Measurements from ENCODE around the gene MAP3K20. TPM values are rescaled to one million over a fixed set of nuclear protein-coding genes. Genes with fewer than 3 reads are reported as not detected.

Gene MAP3K20
- total and polyA plus RNA-seq, 4 donors: 25.6 to 109 (median 56.5) TPM

DNA sequence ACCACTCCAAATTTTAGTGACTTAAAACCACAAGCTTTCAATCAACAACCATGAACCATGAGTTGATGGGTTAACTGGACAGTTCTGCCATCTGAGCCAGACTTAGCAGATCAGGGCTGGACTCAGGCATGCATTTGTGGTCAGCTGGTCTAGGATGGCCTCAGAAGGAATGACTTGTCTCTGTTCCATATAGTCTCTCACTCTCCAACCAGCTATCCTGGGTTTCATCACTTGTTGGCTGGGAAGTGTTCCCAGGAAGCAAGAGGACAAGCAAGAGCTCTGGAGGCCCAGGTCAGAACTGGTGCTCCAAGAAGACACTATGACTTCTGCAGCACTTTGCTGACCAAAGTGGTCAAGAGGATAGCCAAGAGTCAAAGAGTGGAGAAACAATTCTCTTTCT lies 17.5 kb upstream of the MAP3K20 start:
- H3K9me3 ChIP-seq (ENCODE audit: control insufficient read depth, low read length): no peaks in the 10 kb centered on the region
- no peaks in the 10 kb centered on the region for H3K4me1 ChIP-seq (ENCODE audit: control insufficient read depth in 1 of 2, insufficient read depth in 2 of 2, low read length in 2 of 2)
- no peak overlapping the region for H3K4me3 ChIP-seq (ENCODE audit: low read length in 2 of 2)
- no peaks in the 10 kb centered on the region for H3K27me3 ChIP-seq (ENCODE audit: control insufficient read depth in 1 of 2, insufficient read depth in 2 of 2, low read length in 1 of 2)
- no peak for ATAC-seq (ENCODE audit: low FRiP score)
- intact Hi-C loops (cut with DNase I): no loop called here
- H3K27ac ChIP-seq (ENCODE audit: low read depth in 1 of 2, low read length in 2 of 2): no peak overlapping the region
- H3K36me3 ChIP-seq (ENCODE audit: control insufficient read depth in 1 of 2, insufficient read depth in 2 of 2, low read length in 1 of 2): no peaks in the 10 kb centered on the region
- no peak for DNase-seq

GRCh38 chr2:173058673-173059072 lies 17.0 kb upstream of the MAP3K20 start:
- Histone ChIP-seq H3K27me3 (ENCODE audit: control insufficient read depth in 1 of 2, insufficient read depth in 2 of 2, low read length in 1 of 2) (no peaks in the 10 kb centered on the region), H3K4me3 (ENCODE audit: low read length in 2 of 2) (no peak overlapping the region), H3K36me3 (ENCODE audit: control insufficient read depth in 1 of 2, insufficient read depth in 2 of 2, low read length in 1 of 2) (no peaks in the 10 kb centered on the region), H3K27ac (ENCODE audit: low read depth in 1 of 2, low read length in 2 of 2) (no peak overlapping the region), H3K9me3 (ENCODE audit: control insufficient read depth, low read length) (no peaks in the 10 kb centered on the region), H3K4me1 (ENCODE audit: control insufficient read depth in 1 of 2, insufficient read depth in 2 of 2, low read length in 2 of 2) (no peaks in the 10 kb centered on the region)
- ATAC-seq (ENCODE audit: low FRiP score) (no peak), DNase-seq (no peak)
- 94 to 95% methylated on average over 2 of the region's 2 CpGs for WGBS, 2 donors
- intact Hi-C loops (cut with DNase I): no loop called here

DNA sequence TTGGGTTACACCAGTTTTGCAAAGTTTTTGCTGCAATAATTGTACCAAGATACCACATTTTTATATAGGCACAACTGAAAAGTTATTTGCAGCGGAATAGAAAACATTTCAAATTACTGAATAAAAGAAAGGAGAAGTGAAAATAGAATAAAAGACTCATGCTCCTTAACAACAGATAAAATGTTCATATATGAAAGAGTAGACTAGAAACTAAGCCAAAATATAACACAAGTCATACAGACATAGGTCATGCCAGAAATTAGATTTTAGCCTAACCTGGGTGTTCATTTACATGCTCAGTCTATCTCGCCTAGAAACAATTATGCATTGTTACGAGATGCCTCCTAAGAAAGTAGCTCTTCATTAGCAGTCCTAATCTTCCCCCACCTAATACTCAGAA lies 16.4 kb upstream of the MAP3K20 start:
- H3K36me3 ChIP-seq (ENCODE audit: control insufficient read depth in 1 of 2, insufficient read depth in 2 of 2, low read length in 1 of 2): no peaks in the 10 kb centered on the region
- H3K4me1 ChIP-seq (ENCODE audit: control insufficient read depth in 1 of 2, insufficient read depth in 2 of 2, low read length in 2 of 2): no peaks in the 10 kb centered on the region
- no peak overlapping the region for H3K27ac ChIP-seq (ENCODE audit: low read depth in 1 of 2, low read length in 2 of 2)
- DNase-seq (no peak), ATAC-seq (ENCODE audit: low FRiP score) (no peak)
- intact Hi-C loops (cut with DNase I): no loop called here
- H3K4me3 ChIP-seq (ENCODE audit: low read length in 2 of 2): no peak overlapping the region
- WGBS, 2 donors: 98% methylated on average over 3 of the region's 3 CpGs
- no peaks in the 10 kb centered on the region for H3K27me3 ChIP-seq (ENCODE audit: control insufficient read depth in 1 of 2, insufficient read depth in 2 of 2, low read length in 1 of 2)
- no peaks in the 10 kb centered on the region for H3K9me3 ChIP-seq (ENCODE audit: control insufficient read depth, low read length)

DNA sequence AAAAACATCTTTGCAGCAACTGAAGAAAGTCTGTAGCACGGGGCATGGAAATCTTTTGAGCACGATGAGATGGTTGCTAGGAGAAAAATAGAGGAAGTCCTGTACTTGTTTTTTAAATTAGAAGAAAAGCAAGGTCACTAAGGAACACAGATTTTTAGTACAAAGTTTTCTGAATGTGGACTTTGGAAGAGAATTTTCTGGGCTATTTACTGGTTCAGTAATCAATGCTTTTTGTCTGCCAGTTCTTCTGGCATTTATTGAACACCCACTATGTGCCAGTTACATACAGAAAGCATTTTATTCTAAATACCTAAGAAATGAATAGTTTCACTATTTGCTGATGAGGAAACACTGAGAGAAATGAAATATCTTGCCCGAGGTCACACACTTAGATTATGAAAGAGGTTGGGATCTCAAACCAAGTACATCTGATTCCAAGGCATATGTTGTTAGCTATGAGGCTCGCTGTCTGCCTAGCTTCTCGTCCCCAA lies 15.6 kb upstream of the MAP3K20 start:
- Histone ChIP-seq H3K4me1 (ENCODE audit: control insufficient read depth in 1 of 2, insufficient read depth in 2 of 2, low read length in 2 of 2) (no peaks in the 10 kb centered on the region), H3K4me3 (ENCODE audit: low read length in 2 of 2) (no peak overlapping the region), H3K27me3 (ENCODE audit: control insufficient read depth in 1 of 2, insufficient read depth in 2 of 2, low read length in 1 of 2) (no peaks in the 10 kb centered on the region), H3K36me3 (ENCODE audit: control insufficient read depth in 1 of 2, insufficient read depth in 2 of 2, low read length in 1 of 2) (no peaks in the 10 kb centered on the region), H3K27ac (ENCODE audit: low read depth in 1 of 2, low read length in 2 of 2) (no peak overlapping the region), H3K9me3 (ENCODE audit: control insufficient read depth, low read length) (no peaks in the 10 kb centered on the region)
- ATAC-seq (ENCODE audit: low FRiP score): no peak
- intact Hi-C loops (cut with DNase I): no loop called here
- DNase-seq: no peak
- WGBS, 2 donors: 39% methylated on average over 5 of the region's 5 CpGs

DNA sequence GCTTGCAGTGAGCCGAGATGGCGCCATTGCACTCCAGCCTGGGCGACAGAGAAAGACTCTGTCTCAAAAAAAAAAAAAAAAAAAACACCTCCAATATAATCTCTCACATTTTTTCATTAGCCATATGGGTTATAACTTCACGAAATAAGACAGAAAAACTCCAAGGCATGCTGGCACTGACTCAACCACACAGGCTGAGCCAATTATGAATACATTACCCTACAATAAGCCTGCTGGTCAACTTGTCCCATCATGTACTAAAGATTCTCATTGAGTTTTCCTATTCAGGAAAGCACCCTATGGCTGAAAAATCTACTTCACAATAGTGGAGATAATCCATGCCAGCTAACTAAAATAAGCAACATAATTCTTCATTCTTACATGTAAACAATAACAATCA lies 12.8 kb upstream of the MAP3K20 start:
- H3K4me1 ChIP-seq (ENCODE audit: control insufficient read depth in 1 of 2, insufficient read depth in 2 of 2, low read length in 2 of 2): no peaks in the 10 kb centered on the region
- H3K36me3 ChIP-seq (ENCODE audit: control insufficient read depth in 1 of 2, insufficient read depth in 2 of 2, low read length in 1 of 2): no peaks in the 10 kb centered on the region
- DNase-seq: no peak
- ATAC-seq (ENCODE audit: low FRiP score): no peak
- no peaks in the 10 kb centered on the region for H3K27me3 ChIP-seq (ENCODE audit: control insufficient read depth in 1 of 2, insufficient read depth in 2 of 2, low read length in 1 of 2)
- no peak overlapping the region for H3K27ac ChIP-seq (ENCODE audit: low read depth in 1 of 2, low read length in 2 of 2)
- intact Hi-C loops (cut with DNase I): no loop called here
- 76 to 79% methylated on average over 4 of the region's 4 CpGs for WGBS, 2 donors
- no peaks in the 10 kb centered on the region for H3K9me3 ChIP-seq (ENCODE audit: control insufficient read depth, low read length)
- no peak overlapping the region for H3K4me3 ChIP-seq (ENCODE audit: low read length in 2 of 2)

DNA sequence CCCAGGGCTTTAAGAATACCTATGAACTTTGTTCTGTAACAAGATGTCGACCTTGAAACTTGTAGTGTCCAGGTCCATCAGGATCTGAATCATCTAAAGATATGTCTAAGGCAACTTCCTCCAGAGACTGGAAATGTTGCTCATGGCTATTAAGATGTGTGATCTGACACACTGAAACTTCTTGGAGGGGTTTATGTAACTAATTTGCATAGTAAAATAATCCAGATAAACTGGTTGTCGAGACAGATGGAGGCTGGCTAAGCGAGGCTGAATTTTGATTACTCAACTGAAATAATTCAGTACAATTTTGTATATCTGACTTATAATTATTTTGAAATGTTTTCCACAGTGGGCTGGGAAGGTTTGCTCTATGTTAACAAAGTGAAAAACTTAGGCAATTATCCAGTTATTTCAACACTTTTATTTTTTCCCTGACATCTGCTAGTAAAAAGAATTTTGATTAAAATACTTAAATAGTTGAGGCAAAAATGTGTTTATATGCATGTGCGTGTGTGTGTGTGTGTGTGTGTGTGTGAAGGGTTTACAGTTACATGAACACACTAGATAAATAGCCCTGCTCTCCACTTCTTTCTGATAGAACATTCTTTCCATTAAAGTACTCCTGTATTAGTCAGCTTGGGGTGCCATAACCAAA lies 11.4 kb upstream of the MAP3K20 start:
- DNase-seq: no peak
- peak; percentile 33 for ATAC-seq (ENCODE audit: low FRiP score)
- Histone ChIP-seq H3K4me1 (ENCODE audit: control insufficient read depth in 1 of 2, insufficient read depth in 2 of 2, low read length in 2 of 2) (no peaks in the 10 kb centered on the region), H3K27ac (ENCODE audit: low read depth in 1 of 2, low read length in 2 of 2) (no peak overlapping the region), H3K27me3 (ENCODE audit: control insufficient read depth in 1 of 2, insufficient read depth in 2 of 2, low read length in 1 of 2) (no peaks in the 10 kb centered on the region), H3K4me3 (ENCODE audit: low read length in 2 of 2) (no peak overlapping the region), H3K36me3 (ENCODE audit: control insufficient read depth in 1 of 2, insufficient read depth in 2 of 2, low read length in 1 of 2) (no peaks in the 10 kb centered on the region), H3K9me3 (ENCODE audit: control insufficient read depth, low read length) (no peaks in the 10 kb centered on the region)
- intact Hi-C loops (cut with DNase I): no loop called here
- WGBS, 2 donors: 80 to 86% methylated on average over 4 of the region's 4 CpGs

- WGBS, 2 donors: 74 to 76% methylated on average over 6 of the region's 6 CpGs
Measured at GRCh38 chr2:173066887-173067676, 8.6 kb upstream of the MAP3K20 start.

GRCh38 chr2:173075056-173075780 lies 428 bp upstream of the MAP3K20 start:
- DNase-seq (no peak), ATAC-seq (ENCODE audit: low FRiP score) (no peak)
- intact Hi-C loops (cut with DNase I): loop anchor here (5.0 kb wide), 2 partner anchors 48 to 132 kb away; no protein-coding TSS in a partner anchor
- H3K27me3 ChIP-seq (ENCODE audit: control insufficient read depth in 1 of 2, insufficient read depth in 2 of 2, low read length in 1 of 2): no peaks in the 10 kb centered on the region
- H3K27ac ChIP-seq (ENCODE audit: low read depth in 1 of 2, low read length in 2 of 2): peak overlapping the region; percentile 97 to 98
- H3K36me3 ChIP-seq (ENCODE audit: control insufficient read depth in 1 of 2, insufficient read depth in 2 of 2, low read length in 1 of 2): no peaks in the 10 kb centered on the region
- H3K4me3 ChIP-seq (ENCODE audit: low read length in 2 of 2): peak overlapping the region; percentile 78 to 95
- H3K9me3 ChIP-seq (ENCODE audit: control insufficient read depth, low read length): no peaks in the 10 kb centered on the region
- H3K4me1 ChIP-seq (ENCODE audit: control insufficient read depth in 1 of 2, insufficient read depth in 2 of 2, low read length in 2 of 2): peaks cover 3 to 18% of the 10 kb centered on the region in 2 donors
- 4 to 9% methylated on average over 11 to 25 of the region's 25 CpGs for WGBS, 2 donors

More at GRCh38 chr2:173066887-173067676, 8.6 kb upstream of the MAP3K20 start:
- Histone ChIP-seq H3K9me3 (ENCODE audit: control insufficient read depth, low read length) (no peaks in the 10 kb centered on the region), H3K36me3 (ENCODE audit: control insufficient read depth in 1 of 2, insufficient read depth in 2 of 2, low read length in 1 of 2) (no peaks in the 10 kb centered on the region), H3K4me1 (ENCODE audit: control insufficient read depth in 1 of 2, insufficient read depth in 2 of 2, low read length in 2 of 2) (no peaks in the 10 kb centered on the region), H3K27ac (ENCODE audit: low read depth in 1 of 2, low read length in 2 of 2) (no peak overlapping the region), H3K4me3 (ENCODE audit: low read length in 2 of 2) (no peak overlapping the region), H3K27me3 (ENCODE audit: control insufficient read depth in 1 of 2, insufficient read depth in 2 of 2, low read length in 1 of 2) (no peaks in the 10 kb centered on the region)
- no peak for ATAC-seq (ENCODE audit: low FRiP score)
- no peak for DNase-seq
- intact Hi-C loops (cut with DNase I): no loop called here

All from aorta (tissue), 5 donors.